Gastroesophageal sphincter (tissue), 3 donors: ENCODE results near the gene LEAP2.
A peak's percentile ranks its signal among the peaks of the same experiment; 100 is the strongest.

Experiments
- CTCF ChIP-seq, 4 experiments: fragments of 200-600 bp in 2 of 4; fragments of 450-650 bp in 2 of 4; sonication (generic) in 1 of 4; IDR thresholded peaks; one replicate each; pipeline ENCODE4 v1.5.1; 2017 to 2019; ENCODE audit warnings: antibody characterized with exemption in 4 of 4, mild to moderate bottlenecking in 2 of 4, moderate library complexity in 2 of 4
- EP300 ChIP-seq: sonication (generic); formaldehyde crosslinking; IDR thresholded peaks from one replicate; pipeline ENCODE4 v1.6.1; 2017; ENCODE audit warnings: antibody characterized with exemption, mild to moderate bottlenecking
- POLR2A ChIP-seq, 2 donors: fragments of 450-650 bp; IDR thresholded peaks; one replicate each; pipeline ENCODE4 v1.6.1; 2017; ENCODE audit warnings: antibody characterized with exemption in 2 of 2, mild to moderate bottlenecking in 2 of 2, moderate library complexity in 1 of 2

GRCh38 chr5:132866342-132867045 lies 7.0 kb upstream of the LEAP2 start, which contains the start of the genes GDF9 and UQCRQ:
- TF ChIP-seq EP300 = no peak
- TF ChIP-seq CTCF (IDR thresholded peaks at IDR 0.05) = peak in 3 of 4 experiments; percentile 15 to 41 (median 30)
- TF ChIP-seq POLR2A (IDR thresholded peaks at IDR 0.05) = peak; percentile 74 to 89
